ENCODE data around the gene CFH. TPM values are rescaled to one million over a fixed set of nuclear protein-coding genes. Genes with fewer than 3 reads are reported as not detected.
"Not testable (repeated sequence)": the region's sequence is repeated elsewhere in the genome, so short reads cannot be mapped to it uniquely, and the experiment has no call there.

CFH gene
- polyA plus RNA-seq, 6 donors from 2014 or later: 0.09 TPM; not detected in 5

- no peak for DNase-seq
- no peaks in the 10 kb centered on the region for H3K4me1 Mint-ChIP-seq
- no peak overlapping the region for H3K4me3 Mint-ChIP-seq
- H3K36me3 Mint-ChIP-seq: no peaks in the 10 kb centered on the region
- no peak for ATAC-seq (ENCODE audit: low read depth in 2 of 2)
- peaks cover 3 to 30% (median 18%) of the 10 kb centered on the region in 7 donors for H3K9me3 Mint-ChIP-seq
- no peak overlapping the region for H3K27ac Mint-ChIP-seq
- H3K27me3 Mint-ChIP-seq: no peaks in the 10 kb centered on the region
These were observed 82.6 kb downstream of the CFH start for GRCh38 chr1:196734460-196734859.

GRCh38 chr1:196738730-196739129 lies 86.9 kb downstream of the CFH start:
- DNase-seq: no peak
- Mint-ChIP-seq H3K27ac (no peak overlapping the region), H3K9me3 (peaks cover 4 to 36% (median 24%) of the 10 kb centered on the region in 7 donors), H3K4me3 (peak overlapping the region in 1 of 8 donors; percentile 68), H3K4me1 (no peaks in the 10 kb centered on the region), H3K27me3 (no peaks in the 10 kb centered on the region), H3K36me3 (no peaks in the 10 kb centered on the region)
- ATAC-seq (ENCODE audit: low read depth in 2 of 2): no peak

DNA sequence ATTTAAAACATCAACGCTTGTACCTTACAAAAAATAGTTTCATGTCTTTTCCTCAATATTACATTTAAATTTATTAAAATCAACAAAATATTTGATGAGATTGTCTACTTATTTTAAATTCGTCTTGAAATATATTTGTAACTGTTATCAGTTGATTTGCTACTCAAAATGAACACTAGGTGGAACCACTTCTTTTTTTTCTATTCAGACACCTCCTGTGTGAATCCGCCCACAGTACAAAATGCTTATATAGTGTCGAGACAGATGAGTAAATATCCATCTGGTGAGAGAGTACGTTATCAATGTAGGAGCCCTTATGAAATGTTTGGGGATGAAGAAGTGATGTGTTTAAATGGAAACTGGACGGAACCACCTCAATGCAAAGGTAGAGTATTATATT lies 91.4 kb downstream of the CFH start:
- peaks cover 4 to 25% (median 17%) of the 10 kb centered on the region in 7 donors for H3K9me3 Mint-ChIP-seq
- not testable (repeated sequence) for H3K36me3 Mint-ChIP-seq; H3K4me3 Mint-ChIP-seq; H3K4me1 Mint-ChIP-seq; ATAC-seq (ENCODE audit: low read depth in 2 of 2); H3K27me3 Mint-ChIP-seq; DNase-seq; H3K27ac Mint-ChIP-seq

- not testable (repeated sequence) for H3K27me3 Mint-ChIP-seq; ATAC-seq (ENCODE audit: low read depth in 2 of 2); H3K36me3 Mint-ChIP-seq; H3K9me3 Mint-ChIP-seq; H3K4me3 Mint-ChIP-seq; H3K27ac Mint-ChIP-seq; H3K4me1 Mint-ChIP-seq; DNase-seq
These were observed 113.3 kb downstream of the CFH start for GRCh38 chr1:196765019-196765740.

- not testable (repeated sequence) for ATAC-seq (ENCODE audit: low read depth in 2 of 2); DNase-seq; H3K4me3 Mint-ChIP-seq; H3K36me3 Mint-ChIP-seq; H3K27me3 Mint-ChIP-seq; H3K9me3 Mint-ChIP-seq; H3K4me1 Mint-ChIP-seq
- peak overlapping the region in 1 of 6 donors; percentile 18 for H3K27ac Mint-ChIP-seq
These were observed 118.0 kb downstream of the CFH start for GRCh38 chr1:196769823-196770222.

- H3K27me3 Mint-ChIP-seq: no peaks in the 10 kb centered on the region
- H3K27ac Mint-ChIP-seq: no peak overlapping the region
- no peaks in the 10 kb centered on the region for H3K4me1 Mint-ChIP-seq
These were observed 121.9 kb downstream of the CFH start for GRCh38 chr1:196773713-196774112.

GRCh38 chr1:196774175-196774574 lies 122.3 kb downstream of the CFH start:
- ATAC-seq (ENCODE audit: low read depth in 2 of 2): no peak
- Mint-ChIP-seq H3K27me3 (no peaks in the 10 kb centered on the region), H3K27ac (no peak overlapping the region), H3K36me3 (no peaks in the 10 kb centered on the region), H3K9me3 (peaks cover 0 to 5% (median 0%) of the 10 kb centered on the region in 7 donors), H3K4me3 (no peak overlapping the region), H3K4me1 (no peaks in the 10 kb centered on the region)
- no peak for DNase-seq

More at GRCh38 chr1:196773713-196774112, 121.9 kb downstream of the CFH start:
- ATAC-seq (ENCODE audit: low read depth in 2 of 2) (no peak), DNase-seq (no peak)
- Mint-ChIP-seq H3K4me3 (no peak overlapping the region), H3K36me3 (no peaks in the 10 kb centered on the region), H3K9me3 (peaks cover 0 to 3% (median 0%) of the 10 kb centered on the region in 7 donors)

DNA sequence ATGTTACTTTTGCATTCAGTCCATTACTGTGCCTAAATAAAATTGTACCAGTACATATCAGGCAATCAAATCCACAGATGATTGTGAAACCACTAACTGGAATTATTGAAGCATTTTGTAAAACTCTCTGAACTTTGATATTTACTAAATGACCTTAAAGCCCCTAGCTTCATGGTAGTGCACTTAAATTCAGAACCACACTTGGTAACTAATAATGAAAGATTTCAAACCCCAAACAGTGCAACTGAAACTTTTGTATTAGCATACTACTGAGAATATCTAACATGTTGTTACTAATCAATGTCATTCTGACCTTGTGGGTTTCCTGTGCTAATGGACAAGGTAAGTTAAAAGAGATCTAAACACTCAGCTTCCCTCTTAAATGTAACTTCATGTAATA lies 122.8 kb downstream of the CFH start, which contains the start of gene CFHR3:
Gene CFHR3, plus strand, starts transcription at position 238 of the 400 bp plus-strand sequence. Its CDS starts 47 bp downstream, at position 285.
- no peaks in the 10 kb centered on the region for H3K4me1 Mint-ChIP-seq
- H3K27me3 Mint-ChIP-seq: no peaks in the 10 kb centered on the region
- H3K36me3 Mint-ChIP-seq: no peaks in the 10 kb centered on the region
- H3K9me3 Mint-ChIP-seq: peaks cover 0 to 5% (median 0%) of the 10 kb centered on the region in 7 donors
- H3K27ac Mint-ChIP-seq: no peak within 1 kb of the TSS
- H3K4me3 Mint-ChIP-seq: no peak within 1 kb of the TSS
- ATAC-seq (ENCODE audit: low read depth in 2 of 2): no peak
- DNase-seq: no peak

GRCh38 chr1:196777603-196778002 lies 125.8 kb downstream of the CFH start:
- ATAC-seq (ENCODE audit: low read depth in 2 of 2): no peak
- Mint-ChIP-seq H3K36me3 (no peaks in the 10 kb centered on the region), H3K27ac (peak overlapping the region in 1 of 6 donors; percentile 59), H3K9me3 (peaks cover 0 to 4% (median 0%) of the 10 kb centered on the region in 7 donors), H3K4me3 (no peak overlapping the region), H3K4me1 (no peaks in the 10 kb centered on the region), H3K27me3 (no peaks in the 10 kb centered on the region)
- no peak for DNase-seq

- ATAC-seq (ENCODE audit: low read depth in 2 of 2): no peak
- DNase-seq: no peak
- Mint-ChIP-seq H3K36me3 (no peaks in the 10 kb centered on the region), H3K4me3 (no peak overlapping the region), H3K27ac (peak overlapping the region in 1 of 6 donors; percentile 56), H3K27me3 (no peaks in the 10 kb centered on the region), H3K9me3 (peaks cover 0 to 4% (median 0%) of the 10 kb centered on the region in 7 donors), H3K4me1 (no peaks in the 10 kb centered on the region)
These were observed 127.2 kb downstream of the CFH start for GRCh38 chr1:196779093-196779492.

DNA sequence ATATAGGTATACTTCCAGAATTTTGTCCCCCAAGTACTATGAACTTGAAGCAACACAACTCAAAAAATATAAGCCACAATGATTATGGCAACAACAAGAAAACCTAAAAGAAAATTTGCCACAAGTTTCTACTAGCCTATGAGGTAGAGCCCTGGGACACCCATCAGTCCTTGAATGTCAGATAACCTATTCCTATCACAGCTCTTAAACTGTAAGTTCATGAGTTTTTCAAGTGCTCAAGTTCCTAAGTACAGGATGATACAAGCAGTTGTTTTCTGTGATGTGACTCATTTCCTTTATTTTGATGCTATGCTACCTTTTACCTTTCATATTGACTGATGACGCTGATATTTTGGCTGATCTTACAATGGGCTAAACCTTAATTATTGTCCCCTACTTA lies 139.4 kb downstream of the CFH start:
- ATAC-seq (ENCODE audit: low read depth in 2 of 2); H3K27ac Mint-ChIP-seq; H3K36me3 Mint-ChIP-seq; H3K27me3 Mint-ChIP-seq; H3K4me1 Mint-ChIP-seq; H3K4me3 Mint-ChIP-seq; DNase-seq: not testable (repeated sequence)
- H3K9me3 Mint-ChIP-seq: peaks cover 0 to 14% (median 5%) of the 10 kb centered on the region in 7 donors

GRCh38 chr1:196794103-196794502 lies 142.3 kb downstream of the CFH start:
- H3K27me3 Mint-ChIP-seq; ATAC-seq (ENCODE audit: low read depth in 2 of 2); H3K4me3 Mint-ChIP-seq; H3K36me3 Mint-ChIP-seq; H3K4me1 Mint-ChIP-seq; DNase-seq; H3K27ac Mint-ChIP-seq: not testable (repeated sequence)
- H3K9me3 Mint-ChIP-seq: peaks cover 0 to 12% (median 7%) of the 10 kb centered on the region in 7 donors
